GM19099 (cell line): Measurements from ENCODE around the gene USP25.

Experiments
- POLR2A ChIP-seq: IDR thresholded peaks from 3 replicates; pipeline ENCODE4 v1.6.1; 2011; ENCODE audit warnings: low read depth; ENCODE audit not compliant: insufficient read length; ENCODE audit errors: extremely low read depth

The USP25 gene

DNA sequence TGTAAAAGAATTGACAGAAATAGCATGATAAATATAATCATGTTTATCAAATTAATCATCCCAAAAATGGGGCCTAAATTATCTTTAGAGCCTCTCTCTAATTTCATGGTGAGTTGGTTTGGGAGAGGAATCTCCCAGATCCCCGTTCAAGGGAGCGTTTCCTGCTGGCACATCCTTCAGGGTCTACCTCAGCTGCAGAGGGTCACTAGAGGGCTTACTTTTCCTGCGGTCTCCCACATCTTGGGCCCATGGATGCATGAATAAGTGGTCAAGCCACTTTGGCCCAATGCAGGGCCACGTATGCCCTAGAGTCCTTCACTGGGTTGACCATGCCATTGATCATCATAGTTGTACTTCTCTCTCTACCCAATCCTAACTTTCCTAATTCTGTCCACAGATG is 164.1 kb downstream of the USP25 start:
- no peak for TF ChIP-seq POLR2A

- TF ChIP-seq POLR2A, result no peak
Observed at GRCh38 chr21:15894596-15894995, 164.8 kb downstream of the USP25 start.

- no peak for TF ChIP-seq POLR2A
Observed at GRCh38 chr21:15895142-15896106, 165.6 kb downstream of the USP25 start.

GRCh38 chr21:15896501-15896900 is 166.7 kb downstream of the USP25 start:
- TF ChIP-seq POLR2A, result no peak

DNA sequence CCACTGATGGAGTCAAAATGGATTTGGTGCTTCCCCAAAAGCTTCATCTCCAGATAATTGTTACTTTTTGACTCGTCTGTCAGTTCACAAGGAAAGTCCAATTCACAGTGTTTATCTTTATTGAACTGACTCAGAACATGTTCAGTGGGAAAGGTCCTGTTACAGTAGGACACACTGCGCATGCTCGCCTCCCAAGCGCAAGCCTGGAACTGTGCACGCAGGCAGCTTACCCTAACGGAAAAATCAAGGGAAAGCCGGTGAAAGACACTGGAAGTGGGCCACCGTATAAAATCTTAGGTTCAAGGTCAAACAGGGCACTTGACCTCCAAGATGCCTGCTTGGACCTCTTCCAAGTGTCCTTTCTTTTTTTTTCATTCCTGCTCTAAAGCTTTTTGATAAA is 174.6 kb downstream of the USP25 start:
- TF ChIP-seq POLR2A, result no peak

- TF ChIP-seq POLR2A, result no peak
Observed at GRCh38 chr21:15908187-15908586, 178.4 kb downstream of the USP25 start.

GRCh38 chr21:15928196-15928595 is 198.4 kb downstream of the USP25 start:
- no peak for TF ChIP-seq POLR2A

DNA sequence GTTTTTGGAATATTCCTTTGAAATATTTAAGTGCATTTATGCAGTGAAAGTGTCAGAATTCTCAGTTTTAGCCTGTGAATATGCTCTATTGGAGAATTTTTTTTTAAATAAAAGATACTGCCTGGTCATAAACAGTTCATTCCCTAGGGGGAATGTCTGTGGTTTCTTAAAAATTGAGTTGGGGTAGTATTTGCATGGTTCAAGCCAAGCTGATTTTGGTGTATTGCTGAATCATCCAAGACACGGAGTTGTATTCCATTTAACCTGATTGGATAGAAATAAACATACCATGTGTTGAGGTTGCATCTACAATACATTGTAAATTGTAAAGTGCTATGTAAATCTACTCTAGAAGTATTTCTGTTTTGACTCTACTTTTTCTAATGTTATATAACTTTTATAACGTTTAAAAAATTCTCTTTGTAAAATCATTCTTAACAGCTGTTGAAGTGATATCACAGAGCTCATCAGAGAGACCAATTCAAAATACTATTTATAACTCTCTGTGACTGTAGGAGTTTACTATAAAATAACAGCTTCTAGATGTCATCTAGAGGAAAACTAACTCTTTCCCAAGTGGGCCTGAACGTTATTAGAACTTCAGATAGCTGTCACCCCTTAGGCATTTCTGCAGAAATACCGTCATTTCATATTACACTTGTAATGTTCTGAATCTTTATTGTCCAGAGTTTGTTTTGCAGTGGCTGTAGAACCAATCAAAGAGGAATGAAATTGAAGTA is 199.1 kb downstream of the USP25 start:
- no peak for TF ChIP-seq POLR2A

GRCh38 chr21:15929536-15929935 is 199.8 kb downstream of the USP25 start:
- no peak for TF ChIP-seq POLR2A
